H1 (cell line): ENCODE data around the gene PRRC2C. TPM values are rescaled to one million over a fixed set of nuclear protein-coding genes. Genes with fewer than 3 reads are reported as not detected.

Experiments
- CTCF ChIA-PET: fragments of 300-600 bp; sonication (Branson Sonifier 250); formaldehyde crosslinking; loops from one replicate; lab custom pipeline; 2021; ENCODE audit not compliant: partially characterized antibody; lab: Charles Lee
- POLR2A ChIA-PET: fragments of 300-600 bp; sonication (Branson Sonifier 250); formaldehyde crosslinking; loops from one replicate; lab custom pipeline; 2021; ENCODE audit warnings: inconsistent platforms; ENCODE audit not compliant: partially characterized antibody; lab: Charles Lee
- DNase-seq, 2 experiments: peaks; one replicate each; pipeline versions ENCODE4 v3.0.0 to v3.0.0-alpha.2; 2010 to 2022; ENCODE audit warnings: low spot score in 2 of 2, low read depth in 1 of 2, mixed read lengths in 1 of 2
- FAIRE-seq: peaks from 2 replicates; lab custom pipeline; 2011; peaks lifted over from hg19 to GRCh38; lab: Jason Lieb, UNC
- H2AFZ ChIP-seq: 2 replicates; pipeline ENCODE4 v1.8.1; 2012; ENCODE audit warnings: low read length, inconsistent platforms
- H2AK5ac ChIP-seq: 2 replicates; pipeline ENCODE4 v1.6.1; 2013; ENCODE audit warnings: low read depth, low read length
- H2BK120ac ChIP-seq: replicated peaks from 2 replicates; pipeline ENCODE3; 2013; ENCODE audit warnings: low read depth, low read length, inconsistent platforms
- H2BK12ac ChIP-seq: 2 replicates; pipeline ENCODE4 v1.6.1; 2013; ENCODE audit warnings: low read depth, low read length
- H2BK15ac ChIP-seq: 2 replicates; pipeline ENCODE4 v1.6.1; 2013; ENCODE audit warnings: low read length
- H2BK20ac ChIP-seq: 2 replicates; pipeline ENCODE4 v1.6.1; 2013; ENCODE audit warnings: low read length
- H2BK5ac ChIP-seq: 2 replicates; pipeline ENCODE4 v1.6.1; 2013; ENCODE audit warnings: low read depth, low read length
- H3K14ac ChIP-seq: 2 replicates; pipeline ENCODE4 v1.6.1; 2013; ENCODE audit warnings: inconsistent platforms; ENCODE audit not compliant: insufficient read length
- H3K18ac ChIP-seq: 2 replicates; pipeline ENCODE4 v1.6.1; 2013; ENCODE audit warnings: low read length; ENCODE audit errors: extremely low read depth
- H3K23ac ChIP-seq: 2 replicates; pipeline ENCODE4 v1.6.1; 2013; ENCODE audit warnings: inconsistent platforms; ENCODE audit not compliant: insufficient read length
- H3K23me2 ChIP-seq: 2 replicates; pipeline ENCODE4 v1.6.1; 2013; ENCODE audit warnings: low read depth, low read length
- H3K27ac ChIP-seq: 2 replicates; pipeline ENCODE4 v1.6.1; 2011; ENCODE audit warnings: low read depth, low read length, inconsistent platforms
- H3K27me3 ChIP-seq, 4 experiments: replicated peaks in 1 of 4; 1 replicate in 1 of 4; 2 replicates in 3 of 4; pipeline versions ENCODE4 v1.6.1 to v1.8.1; 2011 to 2013; ENCODE audit warnings: low read length in 3 of 4, mild to moderate bottlenecking in 3 of 4, inconsistent platforms in 2 of 4, mixed read lengths in 2 of 4, moderate library complexity in 1 of 4; ENCODE audit not compliant: control insufficient read depth in 3 of 4, insufficient read depth in 3 of 4; ENCODE audit errors: extremely low read depth in 1 of 4
- H3K36me3 ChIP-seq, 4 experiments: 2 replicates each; pipeline versions ENCODE4 v1.6.1 to v1.8.1; 2011 to 2013; ENCODE audit warnings: mild to moderate bottlenecking in 4 of 4, low read length in 3 of 4, moderate library complexity in 2 of 4, control low read depth in 1 of 4, inconsistent platforms in 1 of 4; ENCODE audit not compliant: insufficient read depth in 4 of 4, control insufficient read depth in 2 of 4
- H3K4ac ChIP-seq: replicated peaks from 2 replicates; pipeline ENCODE3; 2013; ENCODE audit warnings: low read length, low read depth, mixed read lengths, inconsistent platforms; ENCODE audit not compliant: insufficient read length
- H3K4me1 ChIP-seq, 4 experiments: replicated peaks in 1 of 4; 1 replicate in 1 of 4; 2 replicates in 3 of 4; pipeline versions ENCODE4 v1.6.1 to v1.8.1; 2011 to 2013; ENCODE audit warnings: low read length in 3 of 4, inconsistent platforms in 2 of 4, mixed read lengths in 1 of 4; ENCODE audit not compliant: insufficient read depth in 4 of 4, control insufficient read depth in 3 of 4
- H3K4me2 ChIP-seq, 2 experiments: 2 replicates each; pipeline versions ENCODE4 v1.6.1 to v1.8.1; 2011 to 2013; ENCODE audit warnings: low read depth in 2 of 2, low read length in 2 of 2, control low read depth in 1 of 2, inconsistent platforms in 1 of 2, mild to moderate bottlenecking in 1 of 2; ENCODE audit not compliant: insufficient read depth in 1 of 2
- H3K4me3 ChIP-seq, 4 experiments: fragments of 200-600, 300-600 bp in 1 of 4; sonication (generic), shearing (Covaris generic), sonication (Bioruptor Twin) in 1 of 4; 2 replicates each; pipeline versions ENCODE4 v1.5.1 to v1.8.1; 2011 to 2016; ENCODE audit warnings: low read length in 4 of 4, low read depth in 3 of 4, control low read depth in 2 of 4, inconsistent platforms in 2 of 4, mild to moderate bottlenecking in 2 of 4, mixed read lengths in 1 of 4, moderate library complexity in 1 of 4; ENCODE audit not compliant: insufficient read depth in 2 of 4; ENCODE audit errors: extremely low read depth in 1 of 4
- H3K56ac ChIP-seq: replicated peaks from 2 replicates; pipeline ENCODE3; 2013; ENCODE audit warnings: low read depth, mild to moderate bottlenecking, mixed read lengths, low read length, inconsistent platforms; ENCODE audit not compliant: insufficient read length
- H3K79me1 ChIP-seq: 2 replicates; pipeline ENCODE4 v1.6.1; 2013; ENCODE audit warnings: low read depth, low read length, control low read depth
- H3K79me2 ChIP-seq, 2 experiments: 2 replicates each; pipeline versions ENCODE4 v1.6.1 to v1.8.1; 2012 to 2013; ENCODE audit warnings: low read length in 2 of 2, mild to moderate bottlenecking in 2 of 2, inconsistent platforms in 1 of 2; ENCODE audit not compliant: insufficient read depth in 2 of 2, control insufficient read depth in 1 of 2
- H3K9ac ChIP-seq, 4 experiments: replicated peaks in 1 of 4; 1 replicate in 1 of 4; 2 replicates in 3 of 4; pipeline versions ENCODE4 v1.6.1 to v1.8.1; 2011 to 2013; ENCODE audit warnings: low read depth in 3 of 4, low read length in 3 of 4, control low read depth in 2 of 4, mild to moderate bottlenecking in 2 of 4, moderate library complexity in 2 of 4, inconsistent platforms in 1 of 4; ENCODE audit errors: extremely low read depth in 1 of 4
- H3K9me3 ChIP-seq, 2 experiments: 2 replicates each; pipeline versions ENCODE4 v1.6.1 to v1.8.1; 2012 to 2013; ENCODE audit warnings: mild to moderate bottlenecking in 2 of 2, moderate library complexity in 2 of 2, control low read depth in 1 of 2, inconsistent platforms in 1 of 2, low read depth in 1 of 2, low read length in 1 of 2, mixed read lengths in 1 of 2; ENCODE audit not compliant: insufficient read depth in 2 of 2
- H4K20me1 ChIP-seq, 2 experiments: replicated peaks in 1 of 2; 2 replicates each; pipeline versions ENCODE3 to v1.8.1; 2011 to 2013; ENCODE audit warnings: inconsistent platforms in 2 of 2, low read length in 2 of 2, mild to moderate bottlenecking in 1 of 2; ENCODE audit not compliant: insufficient read depth in 2 of 2, control insufficient read depth in 1 of 2
- H4K5ac ChIP-seq: 2 replicates; pipeline ENCODE4 v1.6.1; 2013; ENCODE audit warnings: low read length, low read depth, mixed read lengths, inconsistent platforms; ENCODE audit not compliant: insufficient read length
- H4K8ac ChIP-seq: 2 replicates; pipeline ENCODE4 v1.8.0; 2013; ENCODE audit warnings: mild to moderate bottlenecking, moderate library complexity, low read length, inconsistent platforms; ENCODE audit not compliant: insufficient read depth; ENCODE audit errors: extremely low read depth
- H4K91ac ChIP-seq: replicated peaks from 2 replicates; pipeline ENCODE3; 2013; ENCODE audit warnings: low read length, mixed read lengths, inconsistent platforms; ENCODE audit not compliant: insufficient read length
- BACH1 ChIP-seq: IDR thresholded peaks from 2 replicates; pipeline ENCODE4 v1.6.1; 2012; ENCODE audit warnings: low read length, improper control_type of control experiment
- BRCA1 ChIP-seq: IDR thresholded peaks from 2 replicates; pipeline ENCODE4 v1.6.1; 2012; ENCODE audit warnings: low read depth, low read length, improper control_type of control experiment
- CREB1 ChIP-seq: IDR thresholded peaks from 2 replicates; pipeline ENCODE4 v1.6.1; 2012; ENCODE audit warnings: inconsistent platforms
- EGR1 ChIP-seq: IDR thresholded peaks from 2 replicates; pipeline ENCODE4 v1.6.1; 2011; ENCODE audit warnings: low read depth, low read length, borderline replicate concordance
- NANOG ChIP-seq: IDR thresholded peaks from 2 replicates; pipeline ENCODE4 v1.6.1; 2011; ENCODE audit warnings: low read length, low read depth, mild to moderate bottlenecking, inconsistent platforms; ENCODE audit not compliant: insufficient read depth, poor library complexity, severe bottlenecking
- SP4 ChIP-seq: IDR thresholded peaks from 2 replicates; pipeline ENCODE4 v1.6.1; 2012; ENCODE audit warnings: low read length, inconsistent platforms
- ZNF274 ChIP-seq: IDR thresholded peaks from 2 replicates; pipeline ENCODE4 v1.7.0; 2012; ENCODE audit warnings: low read length, borderline replicate concordance; ENCODE audit errors: extremely low read depth
- polyA plus RNA-seq, 7 experiments: library from polyadenylated mRNA; depleted of rRNA in 3 of 7; stranded (reverse) in 5 of 7; unstranded in 2 of 7; fragments of >200 nt in 5 of 7; fragments of 200-250 nt in 2 of 7; gene quantifications; 1 replicate in 5 of 7; 2 replicates in 1 of 7; 4 replicates in 1 of 7; pipeline versions ENCODE4 v1.2.1 to v1.2.3, GENCODE V29; 2011 to 2013; ENCODE audit warnings: missing spikeins in 2 of 7, mixed read lengths in 2 of 7
- total RNA-seq: library from RNA; stranded (reverse); fragmentation: NEBNext Ultra II Directional; extraction: Animal tissue kit (Norgen Biotek cat#: 25700); gene quantifications from 2 replicates; pipeline ENCODE4 v1.2.1, GENCODE V29; 2021

PRRC2C gene
- total and polyA plus RNA-seq, 2 of the 8 experiments (the other 6 are each of a cell fraction or from before 2014, with no cell fraction given), result 125 to 264 TPM

- peak overlapping the region in 1 of 4 experiments; percentile 96; a peak in 3 of 7 replicates for H3K9ac ChIP-seq
- peaks cover 0 to 4% (median 0%) of the 10 kb centered on the region in 4 experiments; a peak in 2 of 7 replicates for H3K4me1 ChIP-seq
- H3K4ac ChIP-seq, result no peak overlapping the region
- no peaks in the 10 kb centered on the region; a peak in 1 of 8 replicates for H3K36me3 ChIP-seq
- DNase-seq (no peak), FAIRE-seq (no peak)
- H3K56ac ChIP-seq, result no peak overlapping the region
- no peak overlapping the region for H2BK12ac ChIP-seq
- H2BK15ac ChIP-seq, result no peak overlapping the region
- CTCF ChIA-PET, result no interaction called here
- H3K79me1 ChIP-seq, result no peaks in the 10 kb centered on the region
- no peaks in the 10 kb centered on the region for H3K9me3 ChIP-seq
- peaks cover 5% of the 10 kb centered on the region; the same call in 1 of the 2 replicates for H3K23me2 ChIP-seq
- TF ChIP-seq BACH1 (no peak), CREB1 (no peak), SP4 (no peak), BRCA1 (no peak), EGR1 (no peak), ZNF274 (no peak), NANOG (no peak)
- H2AFZ ChIP-seq, result no peak overlapping the region
- no peak overlapping the region for H2BK20ac ChIP-seq
- no peak overlapping the region for H4K8ac ChIP-seq
- H3K79me2 ChIP-seq, result peaks cover 50 to 66% of the 10 kb centered on the region in 2 experiments
- no peak overlapping the region for H3K14ac ChIP-seq
- no peak overlapping the region for H2BK120ac ChIP-seq
- H4K20me1 ChIP-seq, result peaks cover 4 to 38% of the 10 kb centered on the region in 2 experiments
- no peak overlapping the region for H3K27ac ChIP-seq
- no peaks in the 10 kb centered on the region for H3K27me3 ChIP-seq
- no peak overlapping the region for H3K23ac ChIP-seq
- no peak overlapping the region for H2BK5ac ChIP-seq
- no peak overlapping the region for H4K5ac ChIP-seq
- H3K18ac ChIP-seq, result no peak overlapping the region
- no peak overlapping the region for H4K91ac ChIP-seq
- no peak overlapping the region for H2AK5ac ChIP-seq
- H3K4me3 ChIP-seq, result peak overlapping the region; percentile 69 to 92 (median 86); a peak in 7 of 8 replicates
- peak overlapping the region; percentile 27 to 75 for H3K4me2 ChIP-seq
- POLR2A ChIA-PET, result interaction anchor here (0.8 to 4.0 kb wide), 5 partner anchors 10 to 67 kb away, joined by 3 to 27 read pairs (median 4); no protein-coding TSS in a partner anchor
Measured at GRCh38 chr1:171487038-171487437, 1.7 kb downstream of the PRRC2C start.
